Breast epithelium (tissue), 3 donors: ENCODE measurements around the gene SLC37A1.
A peak's percentile ranks its signal among the peaks of the same experiment; 100 is the strongest.

ENCODE experiments used
- CTCF ChIP-seq, 3 donors: fragments of 450-650 bp; IDR thresholded peaks; one replicate each; pipeline ENCODE4 v1.5.1; 2016 to 2017; ENCODE audit warnings: antibody characterized with exemption in 3 of 3, mild to moderate bottlenecking in 3 of 3, moderate library complexity in 3 of 3
- POLR2A ChIP-seq: fragments of 450-650 bp; IDR thresholded peaks from one replicate; pipeline ENCODE4 v1.6.1; 2016; ENCODE audit warnings: antibody characterized with exemption, mild to moderate bottlenecking, moderate library complexity
- POLR2AphosphoS5 ChIP-seq, 3 donors: sonication (generic); formaldehyde crosslinking; IDR thresholded peaks; one replicate each; pipeline ENCODE4 v1.6.1; 2017; ENCODE audit warnings: antibody characterized with exemption in 3 of 3

- peak in 1 of 3 donors; percentile 3 for TF ChIP-seq POLR2AphosphoS5 (IDR thresholded peaks at IDR 0.05)
- TF ChIP-seq CTCF (IDR thresholded peaks at IDR 0.05) = no peak
- TF ChIP-seq POLR2A = no peak
Observed at GRCh38 chr21:42525029-42525581, 11.5 kb downstream of the SLC37A1 start.
